H1 (cell line): ENCODE data around the gene ZMAT5. TPM values are rescaled to one million over a fixed set of nuclear protein-coding genes. Genes with fewer than 3 reads are reported as not detected.
A peak's percentile ranks its signal among the peaks of the same experiment; 100 is the strongest.

Source experiments
- CTCF ChIA-PET: fragments of 300-600 bp; sonication (Branson Sonifier 250); formaldehyde crosslinking; loops from one replicate; lab custom pipeline; 2021; ENCODE audit not compliant: partially characterized antibody; lab: Charles Lee
- POLR2A ChIA-PET: fragments of 300-600 bp; sonication (Branson Sonifier 250); formaldehyde crosslinking; loops from one replicate; lab custom pipeline; 2021; ENCODE audit warnings: inconsistent platforms; ENCODE audit not compliant: partially characterized antibody; lab: Charles Lee
- DNase-seq, 2 experiments: peaks; one replicate each; pipeline versions ENCODE4 v3.0.0 to v3.0.0-alpha.2; 2010 to 2022; ENCODE audit warnings: low spot score in 2 of 2, low read depth in 1 of 2, mixed read lengths in 1 of 2
- FAIRE-seq: peaks from 2 replicates; lab custom pipeline; 2011; peaks lifted over from hg19 to GRCh38; lab: Jason Lieb, UNC
- H2AFZ ChIP-seq: 2 replicates; pipeline ENCODE4 v1.8.1; 2012; ENCODE audit warnings: low read length, inconsistent platforms
- H2AK5ac ChIP-seq: 2 replicates; pipeline ENCODE4 v1.6.1; 2013; ENCODE audit warnings: low read depth, low read length
- H2BK120ac ChIP-seq: replicated peaks from 2 replicates; pipeline ENCODE3; 2013; ENCODE audit warnings: low read depth, low read length, inconsistent platforms
- H2BK12ac ChIP-seq: 2 replicates; pipeline ENCODE4 v1.6.1; 2013; ENCODE audit warnings: low read depth, low read length
- H2BK15ac ChIP-seq: 2 replicates; pipeline ENCODE4 v1.6.1; 2013; ENCODE audit warnings: low read length
- H2BK20ac ChIP-seq: 2 replicates; pipeline ENCODE4 v1.6.1; 2013; ENCODE audit warnings: low read length
- H2BK5ac ChIP-seq: 2 replicates; pipeline ENCODE4 v1.6.1; 2013; ENCODE audit warnings: low read depth, low read length
- H3K14ac ChIP-seq: 2 replicates; pipeline ENCODE4 v1.6.1; 2013; ENCODE audit warnings: inconsistent platforms; ENCODE audit not compliant: insufficient read length
- H3K18ac ChIP-seq: 2 replicates; pipeline ENCODE4 v1.6.1; 2013; ENCODE audit warnings: low read length; ENCODE audit errors: extremely low read depth
- H3K23ac ChIP-seq: 2 replicates; pipeline ENCODE4 v1.6.1; 2013; ENCODE audit warnings: inconsistent platforms; ENCODE audit not compliant: insufficient read length
- H3K23me2 ChIP-seq: 2 replicates; pipeline ENCODE4 v1.6.1; 2013; ENCODE audit warnings: low read depth, low read length
- H3K27ac ChIP-seq: 2 replicates; pipeline ENCODE4 v1.6.1; 2011; ENCODE audit warnings: low read depth, low read length, inconsistent platforms
- H3K27me3 ChIP-seq, 4 experiments: replicated peaks in 1 of 4; 1 replicate in 1 of 4; 2 replicates in 3 of 4; pipeline versions ENCODE4 v1.6.1 to v1.8.1; 2011 to 2013; ENCODE audit warnings: low read length in 3 of 4, mild to moderate bottlenecking in 3 of 4, inconsistent platforms in 2 of 4, mixed read lengths in 2 of 4, moderate library complexity in 1 of 4; ENCODE audit not compliant: control insufficient read depth in 3 of 4, insufficient read depth in 3 of 4; ENCODE audit errors: extremely low read depth in 1 of 4
- H3K36me3 ChIP-seq, 4 experiments: 2 replicates each; pipeline versions ENCODE4 v1.6.1 to v1.8.1; 2011 to 2013; ENCODE audit warnings: mild to moderate bottlenecking in 4 of 4, low read length in 3 of 4, moderate library complexity in 2 of 4, control low read depth in 1 of 4, inconsistent platforms in 1 of 4; ENCODE audit not compliant: insufficient read depth in 4 of 4, control insufficient read depth in 2 of 4
- H3K4ac ChIP-seq: replicated peaks from 2 replicates; pipeline ENCODE3; 2013; ENCODE audit warnings: low read length, low read depth, mixed read lengths, inconsistent platforms; ENCODE audit not compliant: insufficient read length
- H3K4me1 ChIP-seq, 4 experiments: replicated peaks in 1 of 4; 1 replicate in 1 of 4; 2 replicates in 3 of 4; pipeline versions ENCODE4 v1.6.1 to v1.8.1; 2011 to 2013; ENCODE audit warnings: low read length in 3 of 4, inconsistent platforms in 2 of 4, mixed read lengths in 1 of 4; ENCODE audit not compliant: insufficient read depth in 4 of 4, control insufficient read depth in 3 of 4
- H3K4me2 ChIP-seq, 2 experiments: 2 replicates each; pipeline versions ENCODE4 v1.6.1 to v1.8.1; 2011 to 2013; ENCODE audit warnings: low read depth in 2 of 2, low read length in 2 of 2, control low read depth in 1 of 2, inconsistent platforms in 1 of 2, mild to moderate bottlenecking in 1 of 2; ENCODE audit not compliant: insufficient read depth in 1 of 2
- H3K4me3 ChIP-seq, 4 experiments: fragments of 200-600, 300-600 bp in 1 of 4; sonication (generic), shearing (Covaris generic), sonication (Bioruptor Twin) in 1 of 4; 2 replicates each; pipeline versions ENCODE4 v1.5.1 to v1.8.1; 2011 to 2016; ENCODE audit warnings: low read length in 4 of 4, low read depth in 3 of 4, control low read depth in 2 of 4, inconsistent platforms in 2 of 4, mild to moderate bottlenecking in 2 of 4, mixed read lengths in 1 of 4, moderate library complexity in 1 of 4; ENCODE audit not compliant: insufficient read depth in 2 of 4; ENCODE audit errors: extremely low read depth in 1 of 4
- H3K56ac ChIP-seq: replicated peaks from 2 replicates; pipeline ENCODE3; 2013; ENCODE audit warnings: low read depth, mild to moderate bottlenecking, mixed read lengths, low read length, inconsistent platforms; ENCODE audit not compliant: insufficient read length
- H3K79me1 ChIP-seq: 2 replicates; pipeline ENCODE4 v1.6.1; 2013; ENCODE audit warnings: low read depth, low read length, control low read depth
- H3K79me2 ChIP-seq, 2 experiments: 2 replicates each; pipeline versions ENCODE4 v1.6.1 to v1.8.1; 2012 to 2013; ENCODE audit warnings: low read length in 2 of 2, mild to moderate bottlenecking in 2 of 2, inconsistent platforms in 1 of 2; ENCODE audit not compliant: insufficient read depth in 2 of 2, control insufficient read depth in 1 of 2
- H3K9ac ChIP-seq, 4 experiments: replicated peaks in 1 of 4; 1 replicate in 1 of 4; 2 replicates in 3 of 4; pipeline versions ENCODE4 v1.6.1 to v1.8.1; 2011 to 2013; ENCODE audit warnings: low read depth in 3 of 4, low read length in 3 of 4, control low read depth in 2 of 4, mild to moderate bottlenecking in 2 of 4, moderate library complexity in 2 of 4, inconsistent platforms in 1 of 4; ENCODE audit errors: extremely low read depth in 1 of 4
- H3K9me3 ChIP-seq, 2 experiments: 2 replicates each; pipeline versions ENCODE4 v1.6.1 to v1.8.1; 2012 to 2013; ENCODE audit warnings: mild to moderate bottlenecking in 2 of 2, moderate library complexity in 2 of 2, control low read depth in 1 of 2, inconsistent platforms in 1 of 2, low read depth in 1 of 2, low read length in 1 of 2, mixed read lengths in 1 of 2; ENCODE audit not compliant: insufficient read depth in 2 of 2
- H4K20me1 ChIP-seq, 2 experiments: replicated peaks in 1 of 2; 2 replicates each; pipeline versions ENCODE3 to v1.8.1; 2011 to 2013; ENCODE audit warnings: inconsistent platforms in 2 of 2, low read length in 2 of 2, mild to moderate bottlenecking in 1 of 2; ENCODE audit not compliant: insufficient read depth in 2 of 2, control insufficient read depth in 1 of 2
- H4K5ac ChIP-seq: 2 replicates; pipeline ENCODE4 v1.6.1; 2013; ENCODE audit warnings: low read length, low read depth, mixed read lengths, inconsistent platforms; ENCODE audit not compliant: insufficient read length
- H4K8ac ChIP-seq: 2 replicates; pipeline ENCODE4 v1.8.0; 2013; ENCODE audit warnings: mild to moderate bottlenecking, moderate library complexity, low read length, inconsistent platforms; ENCODE audit not compliant: insufficient read depth; ENCODE audit errors: extremely low read depth
- H4K91ac ChIP-seq: replicated peaks from 2 replicates; pipeline ENCODE3; 2013; ENCODE audit warnings: low read length, mixed read lengths, inconsistent platforms; ENCODE audit not compliant: insufficient read length
- ASH2L ChIP-seq: fragments of 200-600, 300-600 bp; sonication (generic); IDR thresholded peaks from one replicate; pipeline ENCODE4 v1.7.1; 2017; ENCODE audit warnings: low read length
- CHD1 ChIP-seq: IDR thresholded peaks from 2 replicates; pipeline ENCODE4 v1.6.1; 2012; ENCODE audit warnings: low read depth, low read length, improper control_type of control experiment
- HDAC2 ChIP-seq, 2 experiments: fragments of 300-600 bp in 1 of 2; sonication (generic) in 1 of 2; IDR thresholded peaks; 2 replicates each; pipeline ENCODE4 v1.6.1; 2011 to 2012; ENCODE audit warnings: low read depth in 2 of 2, low read length in 2 of 2, mild to moderate bottlenecking in 2 of 2, moderate library complexity in 2 of 2, borderline replicate concordance in 1 of 2, inconsistent platforms in 1 of 2
- HDAC6 ChIP-seq: IDR thresholded peaks from one replicate; pipeline ENCODE4 v1.7.1; 2012; ENCODE audit warnings: low read depth, mild to moderate bottlenecking, inconsistent platforms, low read length, moderate library complexity
- KDM1A ChIP-seq: fragments of 200-600, 300-600 bp; sonication (generic); IDR thresholded peaks from 2 replicates; pipeline ENCODE4 v1.7.1; 2016; ENCODE audit warnings: mild to moderate bottlenecking, low read length, borderline replicate concordance
- POLR2A ChIP-seq, 2 experiments: IDR thresholded peaks; 1 replicate in 1 of 2; 2 replicates in 1 of 2; pipeline ENCODE4 v1.6.1; 2011; ENCODE audit warnings: low read depth in 2 of 2, low read length in 2 of 2, mild to moderate bottlenecking in 2 of 2; ENCODE audit errors: control extremely low read depth in 1 of 2
- RAD21 ChIP-seq, 2 experiments: IDR thresholded peaks in 1 of 2; conservative IDR thresholded peaks in 1 of 2; 2 replicates each; pipeline ENCODE4 v1.6.1; 2011; ENCODE audit warnings: low read depth in 2 of 2, low read length in 2 of 2, improper control_type of control experiment in 1 of 2, inconsistent platforms in 1 of 2, mild to moderate bottlenecking in 1 of 2, moderate library complexity in 1 of 2
- RFX5 ChIP-seq: IDR thresholded peaks from 2 replicates; pipeline ENCODE4 v1.6.1; 2011; ENCODE audit warnings: low read depth, low read length, improper control_type of control experiment, borderline replicate concordance
- SUZ12 ChIP-seq: fragments of 200-600 bp; sonication (generic); IDR thresholded peaks from 2 replicates; pipeline ENCODE4 v1.6.1; 2012; ENCODE audit warnings: mild to moderate bottlenecking, inconsistent platforms, low read length, moderate library complexity, mixed read lengths
- TCF12 ChIP-seq: IDR thresholded peaks from 2 replicates; pipeline ENCODE4 v1.6.1; 2011; ENCODE audit warnings: low read depth, mild to moderate bottlenecking, low read length
- WGBS, 2 experiments: shearing (Covaris generic) in 1 of 2; methylation state at CpG; one replicate each; pipeline versions ENCODE4 v1.1.6 to v1.1.7; 2013 to 2015; ENCODE audit warnings: low lambda C conversion rate in 2 of 2, mixed read lengths in 2 of 2, inconsistent platforms in 1 of 2, low coverage in 1 of 2, missing lambda C conversion rate in 1 of 2; ENCODE audit not compliant: insufficient replicate concordance in 2 of 2, insufficient coverage in 1 of 2, insufficient read length in 1 of 2; ENCODE audit errors: extremely low coverage in 1 of 2, missing lambda C conversion rate in 1 of 2; 5-methylcytosine and 5-hydroxymethylcytosine counted together
- polyA plus RNA-seq, 7 experiments: library from polyadenylated mRNA; depleted of rRNA in 3 of 7; stranded (reverse) in 5 of 7; unstranded in 2 of 7; fragments of >200 nt in 5 of 7; fragments of 200-250 nt in 2 of 7; gene quantifications; 1 replicate in 5 of 7; 2 replicates in 1 of 7; 4 replicates in 1 of 7; pipeline versions ENCODE4 v1.2.1 to v1.2.3, GENCODE V29; 2011 to 2013; ENCODE audit warnings: missing spikeins in 2 of 7, mixed read lengths in 2 of 7
- total RNA-seq: library from RNA; stranded (reverse); fragmentation: NEBNext Ultra II Directional; extraction: Animal tissue kit (Norgen Biotek cat#: 25700); gene quantifications from 2 replicates; pipeline ENCODE4 v1.2.1, GENCODE V29; 2021
- TF ChIP-seq, protein P1 (sequence below): IDR thresholded peaks from 2 replicates; pipeline ENCODE4 v1.6.1; 2012; ENCODE audit warnings: inconsistent platforms
- TF ChIP-seq, protein P2 (sequence below): IDR thresholded peaks from 2 replicates; pipeline ENCODE4 v1.6.1; 2011; ENCODE audit warnings: low read length, improper control_type of control experiment

Gene ZMAT5
- total and polyA plus RNA-seq, 2 of the 8 experiments (the other 6 are each of a cell fraction or from before 2014, with no cell fraction given) = 14.0 to 38.3 TPM

DNA sequence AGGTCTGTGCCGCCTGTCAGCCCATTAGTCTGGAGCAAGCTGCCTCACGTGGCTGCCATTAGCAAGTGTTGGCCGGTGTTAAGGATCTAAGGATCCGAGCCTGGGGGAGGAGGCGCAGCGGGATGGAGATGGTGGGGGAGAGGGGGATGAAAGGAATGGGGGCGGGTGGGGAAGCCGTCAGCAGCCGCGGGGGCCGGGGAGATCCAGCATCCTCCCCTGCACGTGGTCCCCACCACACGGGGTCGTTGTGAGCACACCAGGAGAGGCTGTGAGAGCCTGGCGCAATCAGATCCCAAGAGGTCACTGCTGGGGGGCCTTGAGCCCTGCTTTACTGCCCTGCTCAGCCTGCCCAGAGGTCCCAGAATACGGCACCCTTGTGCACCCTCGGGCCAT is 39.7 kb downstream of the ZMAT5 start:
- CTCF ChIA-PET = interaction anchor here (0.6 to 4.8 kb wide), 10 partner anchors 10 to 307 kb away, joined by 3 to 22 read pairs (median 4); no protein-coding TSS in a partner anchor
- no peak for FAIRE-seq
- TF ChIP-seq ASH2L (no peak), HDAC6 (no peak), TCF12 (no peak), CHD1 (no peak), SUZ12 (no peak), KDM1A (0 out of 2 replicates have a peak, but pooled peaks have one; percentile 12), POLR2A (IDR thresholded peaks at IDR 0.05; ENCODE audit: control extremely low read depth in 1 of 2, low read depth in 2 of 2, low read length in 2 of 2) (no peak), RFX5 (no peak), HDAC2 (IDR thresholded peaks at IDR 0.05; ENCODE audit: borderline replicate concordance in 1 of 2, low read depth in 2 of 2, low read length in 2 of 2) (0 out of 4 replicates have a peak, but pooled peaks of 1 of the 2 experiments have one; percentile 18), RAD21 (IDR thresholded peaks at IDR 0.05 in 1 of 2, conservative IDR thresholded peaks at IDR 0.05 in 1 of 2; ENCODE audit: low read depth in 2 of 2, low read length in 2 of 2) (peak; percentile 55 to 63)
- TF ChIP-seq, protein P1, sequence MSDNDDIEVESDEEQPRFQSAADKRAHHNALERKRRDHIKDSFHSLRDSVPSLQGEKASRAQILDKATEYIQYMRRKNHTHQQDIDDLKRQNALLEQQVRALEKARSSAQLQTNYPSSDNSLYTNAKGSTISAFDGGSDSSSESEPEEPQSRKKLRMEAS = peak; percentile 75
- TF ChIP-seq, protein P2, sequence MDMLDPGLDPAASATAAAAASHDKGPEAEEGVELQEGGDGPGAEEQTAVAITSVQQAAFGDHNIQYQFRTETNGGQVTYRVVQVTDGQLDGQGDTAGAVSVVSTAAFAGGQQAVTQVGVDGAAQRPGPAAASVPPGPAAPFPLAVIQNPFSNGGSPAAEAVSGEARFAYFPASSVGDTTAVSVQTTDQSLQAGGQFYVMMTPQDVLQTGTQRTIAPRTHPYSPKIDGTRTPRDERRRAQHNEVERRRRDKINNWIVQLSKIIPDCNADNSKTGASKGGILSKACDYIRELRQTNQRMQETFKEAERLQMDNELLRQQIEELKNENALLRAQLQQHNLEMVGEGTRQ = no peak

More for the DNA sequence above, 39.7 kb downstream of the ZMAT5 start:
- Histone ChIP-seq H2AFZ (no peak overlapping the region), H4K91ac (peak overlapping the region; percentile 55), H4K20me1 (peaks cover 0 to 3% of the 10 kb centered on the region in 2 experiments), H3K9me3 (no peaks in the 10 kb centered on the region), H3K4me3 (no peak overlapping the region), H2AK5ac (no peak overlapping the region), H3K14ac (no peak overlapping the region), H2BK120ac (no peak overlapping the region), H3K18ac (no peak overlapping the region; the same call in 1 of the 2 replicates), H3K27me3 (peaks cover 0 to 9% (median 3%) of the 10 kb centered on the region in 4 experiments; a peak in 4 of 7 replicates), H3K27ac (no peak overlapping the region), H2BK15ac (no peak overlapping the region), H3K23me2 (no peaks in the 10 kb centered on the region), H4K8ac (no peak overlapping the region; the same call in 1 of the 2 replicates), H3K9ac (no peak overlapping the region), H3K79me1 (no peaks in the 10 kb centered on the region), H2BK12ac (no peak overlapping the region), H3K23ac (no peak overlapping the region), H4K5ac (no peak overlapping the region), H3K4me2 (peak overlapping the region in 1 of 2 experiments; percentile 16; a peak in 2 of 4 replicates), H2BK5ac (no peak overlapping the region; the same call in 1 of the 2 replicates), H2BK20ac (no peak overlapping the region), H3K56ac (no peak overlapping the region), H3K79me2 (no peaks in the 10 kb centered on the region), H3K4me1 (peaks cover 0 to 6% (median 4%) of the 10 kb centered on the region in 4 experiments; a peak in 6 of 7 replicates), H3K36me3 (no peaks in the 10 kb centered on the region), H3K4ac (peak overlapping the region; percentile 38)
- POLR2A ChIA-PET = no interaction called here
- peak in 1 of 2 experiments; percentile 79 for DNase-seq
- WGBS, 2 experiments = 19% methylated on average over 8 of the region's 17 CpGs; no CpG with 5 or more reads in 1 of the 2 experiments
